Testis (tissue), 2 donors: Measurements from ENCODE around the gene BRD3OS.

Source experiments
- POLR2A ChIP-seq: fragments of 450-650 bp; IDR thresholded peaks from one replicate; pipeline ENCODE4 v1.6.1; 2017; ENCODE audit warnings: antibody characterized with exemption, mild to moderate bottlenecking, moderate library complexity
- TF ChIP-seq, protein P1 (sequence below), 3 experiments: fragments of 450-650 bp in 2 of 3; fragments of 200-600 bp in 1 of 3; sonication (generic) in 1 of 3; IDR thresholded peaks; one replicate each; pipeline ENCODE4 v1.5.1; 2016 to 2019; ENCODE audit warnings: antibody characterized with exemption in 3 of 3, mild to moderate bottlenecking in 2 of 3, moderate library complexity in 1 of 3

- TF ChIP-seq, protein P1, sequence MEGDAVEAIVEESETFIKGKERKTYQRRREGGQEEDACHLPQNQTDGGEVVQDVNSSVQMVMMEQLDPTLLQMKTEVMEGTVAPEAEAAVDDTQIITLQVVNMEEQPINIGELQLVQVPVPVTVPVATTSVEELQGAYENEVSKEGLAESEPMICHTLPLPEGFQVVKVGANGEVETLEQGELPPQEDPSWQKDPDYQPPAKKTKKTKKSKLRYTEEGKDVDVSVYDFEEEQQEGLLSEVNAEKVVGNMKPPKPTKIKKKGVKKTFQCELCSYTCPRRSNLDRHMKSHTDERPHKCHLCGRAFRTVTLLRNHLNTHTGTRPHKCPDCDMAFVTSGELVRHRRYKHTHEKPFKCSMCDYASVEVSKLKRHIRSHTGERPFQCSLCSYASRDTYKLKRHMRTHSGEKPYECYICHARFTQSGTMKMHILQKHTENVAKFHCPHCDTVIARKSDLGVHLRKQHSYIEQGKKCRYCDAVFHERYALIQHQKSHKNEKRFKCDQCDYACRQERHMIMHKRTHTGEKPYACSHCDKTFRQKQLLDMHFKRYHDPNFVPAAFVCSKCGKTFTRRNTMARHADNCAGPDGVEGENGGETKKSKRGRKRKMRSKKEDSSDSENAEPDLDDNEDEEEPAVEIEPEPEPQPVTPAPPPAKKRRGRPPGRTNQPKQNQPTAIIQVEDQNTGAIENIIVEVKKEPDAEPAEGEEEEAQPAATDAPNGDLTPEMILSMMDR (IDR thresholded peaks at IDR 0.05): no peak
- TF ChIP-seq POLR2A: no peak
These were observed 37.8 kb downstream of the BRD3OS start for GRCh38 chr9:134063088-134063570.
